ENCODE measurements around the gene DDB1. TPM values are rescaled to one million over a fixed set of nuclear protein-coding genes. Genes with fewer than 3 reads are reported as not detected.

DDB1 gene
- total RNA-seq, 1 donor from 2014 or later, result 259 TPM

GRCh38 chr11:61293867-61294716 is 38.8 kb downstream of the DDB1 start:
- no peak for TF ChIP-seq CTCF (IDR thresholded peaks at IDR 0.05; ENCODE audit: partially characterized antibody, unreplicated experiment)
- H3K27ac Mint-ChIP-seq (ENCODE audit: unreplicated experiment), result peak overlapping the region; percentile 88
- no peaks in the 10 kb centered on the region for H3K36me3 Mint-ChIP-seq (ENCODE audit: unreplicated experiment)
- peak overlapping the region; percentile 93 for H3K4me3 Mint-ChIP-seq (ENCODE audit: unreplicated experiment)
- peaks cover 19% of the 10 kb centered on the region for H3K27me3 Mint-ChIP-seq (ENCODE audit: unreplicated experiment)
- peaks cover 8% of the 10 kb centered on the region for H3K4me1 Mint-ChIP-seq (ENCODE audit: low read depth, unreplicated experiment)
- peak; percentile 67 for DNase-seq
- peaks cover 11% of the 10 kb centered on the region for H3K9me3 Mint-ChIP-seq (ENCODE audit: unreplicated experiment)

GRCh38 chr11:61292356-61292755 is 40.5 kb downstream of the DDB1 start:
- H3K36me3 Mint-ChIP-seq (ENCODE audit: unreplicated experiment), result no peaks in the 10 kb centered on the region
- peaks cover 19% of the 10 kb centered on the region for H3K27me3 Mint-ChIP-seq (ENCODE audit: unreplicated experiment)
- no peak for DNase-seq
- no peak for TF ChIP-seq CTCF (IDR thresholded peaks at IDR 0.05; ENCODE audit: partially characterized antibody, unreplicated experiment)
- no peak overlapping the region for H3K27ac Mint-ChIP-seq (ENCODE audit: unreplicated experiment)
- peaks cover 8% of the 10 kb centered on the region for H3K4me1 Mint-ChIP-seq (ENCODE audit: low read depth, unreplicated experiment)
- peak overlapping the region; percentile 64 for H3K4me3 Mint-ChIP-seq (ENCODE audit: unreplicated experiment)
- H3K9me3 Mint-ChIP-seq (ENCODE audit: unreplicated experiment), result peaks cover 13% of the 10 kb centered on the region

- H3K27ac Mint-ChIP-seq (ENCODE audit: unreplicated experiment), result no peak overlapping the region
- TF ChIP-seq CTCF (IDR thresholded peaks at IDR 0.05; ENCODE audit: partially characterized antibody, unreplicated experiment), result no peak
- peaks cover 16% of the 10 kb centered on the region for H3K27me3 Mint-ChIP-seq (ENCODE audit: unreplicated experiment)
- DNase-seq, result no peak
- no peaks in the 10 kb centered on the region for H3K36me3 Mint-ChIP-seq (ENCODE audit: unreplicated experiment)
- H3K4me1 Mint-ChIP-seq (ENCODE audit: low read depth, unreplicated experiment), result peaks cover 8% of the 10 kb centered on the region
- peaks cover 13% of the 10 kb centered on the region for H3K9me3 Mint-ChIP-seq (ENCODE audit: unreplicated experiment)
- no peak overlapping the region for H3K4me3 Mint-ChIP-seq (ENCODE audit: unreplicated experiment)
Measured at GRCh38 chr11:61290905-61291690, 41.8 kb downstream of the DDB1 start.

- no peak overlapping the region for H3K27ac Mint-ChIP-seq (ENCODE audit: unreplicated experiment)
Measured at GRCh38 chr11:61287338-61287977, 45.4 kb downstream of the DDB1 start.

More at GRCh38 chr11:61287338-61287977, 45.4 kb downstream of the DDB1 start:
- Mint-ChIP-seq H3K9me3 (ENCODE audit: unreplicated experiment) (peaks cover 6% of the 10 kb centered on the region), H3K36me3 (ENCODE audit: unreplicated experiment) (peaks cover 20% of the 10 kb centered on the region), H3K4me3 (ENCODE audit: unreplicated experiment) (no peak overlapping the region), H3K4me1 (ENCODE audit: low read depth, unreplicated experiment) (no peaks in the 10 kb centered on the region), H3K27me3 (ENCODE audit: unreplicated experiment) (peaks cover 7% of the 10 kb centered on the region)
- TF ChIP-seq CTCF (IDR thresholded peaks at IDR 0.05; ENCODE audit: partially characterized antibody, unreplicated experiment), result no peak
- DNase-seq, result no peak

Data from glutamatergic neuron (in vitro differentiated cells).